Mononuclear cell (primary cell): ENCODE results near the gene DYNC1H1. TPM values are rescaled to one million over a fixed set of nuclear protein-coding genes. Genes with fewer than 3 reads are reported as not detected.
"Not testable (repeated sequence)": the region's sequence is repeated elsewhere in the genome, so short reads cannot be mapped to it uniquely, and the experiment has no call there.

Source experiments
- H3K27me3 ChIP-seq: 2 replicates; pipeline ENCODE4 v1.6.0; 2011; ENCODE audit warnings: low read length, control low read depth; ENCODE audit not compliant: insufficient read depth
- H3K4me1 ChIP-seq: 2 replicates; pipeline ENCODE4 v1.5.1; 2011; ENCODE audit warnings: mild to moderate bottlenecking, low read length, control low read depth; ENCODE audit not compliant: insufficient read depth
- H3K4me3 ChIP-seq: 2 replicates; pipeline ENCODE4 v1.5.1; 2011; ENCODE audit warnings: mild to moderate bottlenecking, low read length, moderate library complexity
- H3K9me3 ChIP-seq: 2 replicates; pipeline ENCODE4 v1.5.1; 2011; ENCODE audit warnings: low read depth, mild to moderate bottlenecking, control low read depth, low read length
- total RNA-seq: library from RNA; depleted of rRNA; stranded (reverse); fragments of >200 nt; gene quantifications from one replicate; pipeline ENCODE4 v1.2.3, GENCODE V29; 2012

The DYNC1H1 gene
- total RNA-seq, 1 donor = 260 TPM

DNA sequence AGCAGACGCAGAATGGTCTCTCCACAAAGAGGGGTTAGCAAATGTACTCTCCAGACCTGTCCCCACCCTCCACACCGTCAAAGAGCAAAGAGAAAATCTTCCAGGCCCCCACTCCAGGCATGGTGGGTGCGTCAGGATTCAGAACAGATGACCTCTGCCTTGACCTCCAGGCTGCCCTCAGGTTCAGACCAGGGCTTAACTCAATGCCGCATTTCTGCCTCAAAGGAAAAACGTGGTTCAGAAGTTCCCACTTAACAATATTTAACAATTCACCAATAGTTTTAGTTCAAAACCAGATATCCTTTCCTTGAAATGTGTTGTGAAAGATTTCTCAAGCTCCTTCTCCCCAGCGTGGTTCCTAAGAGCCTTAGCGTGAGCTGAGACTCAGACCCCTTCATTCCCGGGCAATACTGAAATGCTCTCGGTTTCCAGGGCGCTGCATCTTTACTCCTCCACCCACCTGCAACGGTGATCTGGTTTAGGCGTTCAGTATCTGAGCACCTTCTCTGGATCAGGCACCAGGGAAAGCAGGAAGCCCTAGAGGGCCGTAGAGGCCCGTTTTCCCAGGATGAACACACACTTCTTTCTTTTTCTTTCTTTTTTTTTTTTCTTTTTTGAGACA is 99.5 kb downstream of the DYNC1H1 start:
- Histone ChIP-seq H3K27me3 (no peaks in the 10 kb centered on the region), H3K9me3 (no peaks in the 10 kb centered on the region), H3K4me1 (peaks cover 5% of the 10 kb centered on the region), H3K4me3 (no peak overlapping the region)

- H3K27me3 ChIP-seq, H3K9me3 ChIP-seq, H3K4me1 ChIP-seq, H3K4me3 ChIP-seq: not testable (repeated sequence)
Measured at GRCh38 chr14:102064590-102064989, 100.2 kb downstream of the DYNC1H1 start.

- H3K4me1 ChIP-seq = peaks cover 5% of the 10 kb centered on the region
- H3K4me3 ChIP-seq = no peak overlapping the region
- H3K27me3 ChIP-seq = no peaks in the 10 kb centered on the region
- no peaks in the 10 kb centered on the region for H3K9me3 ChIP-seq
Measured at GRCh38 chr14:102066041-102066451, 101.7 kb downstream of the DYNC1H1 start.

DNA sequence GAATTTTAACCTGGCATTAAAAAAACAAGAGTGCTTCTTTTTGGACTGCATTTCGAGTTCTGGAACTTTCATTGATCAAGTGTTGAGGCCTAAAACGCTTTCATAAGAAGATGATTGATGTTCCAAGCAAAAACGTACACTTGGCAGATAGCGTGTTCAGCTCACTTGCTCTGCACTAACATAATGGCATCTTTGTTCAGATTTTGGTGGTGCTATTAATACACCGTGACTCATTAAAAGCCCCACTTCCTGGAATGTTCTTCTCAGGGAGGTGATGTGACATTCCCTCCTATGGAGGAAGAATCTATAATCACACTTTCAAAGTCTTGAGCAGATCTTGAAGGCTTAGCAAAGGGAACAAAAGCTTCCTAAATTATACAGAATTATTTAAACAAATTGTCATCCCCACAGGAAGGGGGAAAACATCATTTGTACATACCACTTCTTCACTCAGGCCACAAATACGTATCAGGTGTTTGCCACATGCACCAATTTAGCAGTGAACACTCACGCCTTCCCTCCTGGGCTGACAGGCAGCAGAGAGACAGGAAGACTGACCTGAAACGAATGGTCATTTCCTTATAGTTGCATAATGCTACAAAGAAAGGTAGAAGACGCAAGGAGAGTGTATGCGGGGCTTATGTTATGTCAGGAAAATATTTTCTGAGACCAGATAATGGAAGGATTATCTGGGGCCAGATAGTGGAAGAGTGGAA is 107.1 kb downstream of the DYNC1H1 start:
- no peaks in the 10 kb centered on the region for H3K4me1 ChIP-seq
- H3K27me3 ChIP-seq = no peaks in the 10 kb centered on the region
- H3K9me3 ChIP-seq = no peaks in the 10 kb centered on the region
- no peak overlapping the region for H3K4me3 ChIP-seq

- H3K27me3 ChIP-seq = no peaks in the 10 kb centered on the region
- H3K4me1 ChIP-seq = no peaks in the 10 kb centered on the region
- no peak overlapping the region for H3K4me3 ChIP-seq
- H3K9me3 ChIP-seq = no peaks in the 10 kb centered on the region
Measured at GRCh38 chr14:102074415-102074964, 110.1 kb downstream of the DYNC1H1 start.

DNA sequence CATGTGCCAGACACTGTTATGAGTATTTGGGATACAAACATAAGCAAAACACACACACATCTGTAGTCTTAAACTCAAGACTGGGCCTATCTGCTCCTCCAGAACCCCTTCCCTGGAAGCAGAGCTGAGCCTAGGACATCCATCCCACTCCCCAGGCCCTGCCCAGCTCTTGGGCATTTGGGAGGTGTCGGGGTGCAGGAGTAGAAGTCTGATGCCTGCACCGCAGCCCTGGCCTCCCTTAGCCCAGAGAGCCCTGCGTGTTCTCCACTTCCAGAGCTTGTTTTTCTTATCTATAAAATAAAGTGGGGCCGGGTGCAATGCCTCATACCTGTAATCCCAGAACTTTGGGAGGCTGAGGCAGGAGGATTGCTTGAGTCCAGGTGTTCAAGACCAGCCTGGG is 110.8 kb downstream of the DYNC1H1 start:
- H3K27me3 ChIP-seq = no peaks in the 10 kb centered on the region
- H3K4me3 ChIP-seq = no peak overlapping the region
- H3K9me3 ChIP-seq = no peaks in the 10 kb centered on the region
- no peaks in the 10 kb centered on the region for H3K4me1 ChIP-seq

DNA sequence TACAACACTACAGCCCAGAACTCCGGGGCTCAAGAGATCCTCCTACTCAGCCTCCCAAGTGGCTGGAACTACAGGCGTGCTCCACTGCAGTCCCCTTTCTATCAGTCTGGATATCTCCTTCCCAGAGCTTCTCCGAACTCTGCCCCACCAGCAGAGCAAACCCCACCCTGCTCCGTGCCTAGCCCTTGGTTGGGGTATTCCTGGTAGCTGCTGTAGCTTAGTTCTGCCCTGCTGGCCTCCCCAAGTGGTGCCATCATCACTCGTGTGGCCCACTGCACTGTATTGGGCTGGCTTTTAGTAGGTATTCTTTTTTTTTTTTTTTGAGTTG is 113.0 kb downstream of the DYNC1H1 start:
- Histone ChIP-seq H3K9me3 (no peaks in the 10 kb centered on the region), H3K4me1 (no peaks in the 10 kb centered on the region), H3K27me3 (no peaks in the 10 kb centered on the region), H3K4me3 (no peak overlapping the region)

GRCh38 chr14:102078361-102078791 is 114.0 kb downstream of the DYNC1H1 start:
- H3K4me1 ChIP-seq, H3K4me3 ChIP-seq, H3K9me3 ChIP-seq, H3K27me3 ChIP-seq: not testable (repeated sequence)

DNA sequence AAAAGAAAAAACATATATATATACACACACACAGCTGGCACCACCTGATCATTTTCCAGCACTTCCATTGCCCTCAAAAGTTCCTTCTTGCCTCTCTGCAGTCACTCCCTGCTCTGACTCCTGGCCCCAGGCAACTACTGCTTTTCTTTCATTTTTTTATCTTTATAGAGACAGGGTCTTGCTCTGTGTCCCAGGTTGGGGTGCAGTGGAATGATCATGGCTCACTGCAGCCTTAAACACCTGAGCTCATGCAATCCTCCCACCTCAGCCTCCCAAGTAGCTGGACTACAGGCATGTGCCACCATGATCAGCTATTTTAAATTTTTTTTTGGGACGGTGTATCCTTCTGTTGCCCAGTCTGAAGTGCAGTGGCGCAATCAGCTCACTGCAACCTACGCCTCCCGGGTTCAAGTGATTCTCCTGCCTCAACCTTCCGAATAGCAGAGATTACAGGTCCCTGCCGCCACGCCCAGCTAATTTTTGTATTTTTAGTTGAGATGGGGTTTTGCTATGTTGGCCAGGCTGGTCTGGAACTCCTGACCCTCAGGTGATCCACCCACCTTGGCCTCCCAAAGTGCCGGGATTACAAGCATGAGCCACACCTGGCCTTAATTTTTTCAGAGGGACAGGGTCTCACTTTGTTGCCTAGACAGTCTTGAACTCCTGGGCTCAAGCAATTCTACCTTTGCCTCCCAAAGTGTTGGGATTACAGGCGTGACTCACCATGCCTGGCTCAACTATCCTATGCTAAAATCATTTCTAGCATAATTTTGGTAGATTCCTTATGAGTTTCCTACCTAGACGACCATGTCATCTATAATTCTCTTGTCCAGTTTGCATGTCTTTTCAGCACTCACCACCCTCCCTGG is 114.7 kb downstream of the DYNC1H1 start:
- Histone ChIP-seq H3K4me3 (no peak overlapping the region), H3K27me3 (no peaks in the 10 kb centered on the region), H3K4me1 (peaks cover 7% of the 10 kb centered on the region), H3K9me3 (no peaks in the 10 kb centered on the region)

DNA sequence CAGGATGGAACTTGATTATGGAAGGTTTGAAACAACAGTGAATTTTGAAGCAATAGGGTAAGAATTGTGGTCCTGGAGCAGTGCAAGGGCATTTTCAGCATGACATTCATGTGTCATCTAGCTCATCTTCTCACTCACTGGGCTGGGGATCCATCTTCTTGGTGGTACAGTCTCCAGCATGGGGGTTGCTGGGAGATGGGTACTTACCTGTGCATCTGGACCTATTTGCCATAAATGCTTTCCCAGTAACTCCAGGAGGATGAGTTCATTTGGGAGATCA is 115.3 kb downstream of the DYNC1H1 start:
- Histone ChIP-seq H3K4me1 (peaks cover 13% of the 10 kb centered on the region), H3K27me3 (no peaks in the 10 kb centered on the region), H3K9me3 (no peaks in the 10 kb centered on the region), H3K4me3 (no peak overlapping the region)

DNA sequence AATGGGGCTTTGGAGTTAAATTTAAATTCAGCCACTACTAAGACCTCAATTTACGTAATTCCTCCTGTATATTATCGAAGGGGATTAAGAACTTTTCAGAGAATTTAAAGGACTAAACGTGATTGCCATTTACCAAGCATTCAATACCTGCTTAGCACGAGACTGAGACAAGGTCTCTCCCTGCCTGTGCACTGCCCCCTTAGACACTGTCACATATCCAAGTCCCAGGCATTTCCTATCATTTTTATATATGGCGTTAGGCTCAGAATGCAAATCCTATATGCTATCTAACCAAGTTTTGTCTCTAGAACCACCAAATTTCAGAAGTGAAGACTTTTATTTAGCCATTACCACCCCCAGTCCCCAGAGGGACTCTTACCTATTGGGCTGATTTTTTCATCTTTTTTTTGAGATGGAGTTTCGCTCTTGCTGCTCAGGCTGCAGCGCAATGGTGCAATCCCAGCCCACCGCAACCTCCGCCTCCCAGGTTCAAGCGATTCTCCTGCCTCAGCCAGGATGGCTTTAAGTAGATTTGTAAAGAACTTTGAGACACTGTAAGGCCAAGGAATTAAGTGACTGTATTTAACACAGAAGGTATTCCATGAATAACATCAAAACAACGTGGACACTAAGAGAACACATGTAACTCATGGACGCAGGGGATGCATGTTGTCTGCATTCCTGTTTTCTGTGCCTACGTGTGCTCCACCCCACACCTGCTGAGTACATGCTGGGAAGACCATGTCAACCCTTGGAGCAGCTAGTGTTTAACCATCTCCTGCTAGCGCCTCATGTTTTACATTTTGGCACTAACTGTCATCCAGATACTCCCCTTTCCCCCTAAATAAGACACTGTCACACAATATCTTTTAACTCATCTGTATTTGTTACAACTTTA is 116.1 kb downstream of the DYNC1H1 start:
- Histone ChIP-seq H3K9me3 (no peaks in the 10 kb centered on the region), H3K27me3 (no peaks in the 10 kb centered on the region), H3K4me3 (no peak overlapping the region), H3K4me1 (peaks cover 21% of the 10 kb centered on the region)

DNA sequence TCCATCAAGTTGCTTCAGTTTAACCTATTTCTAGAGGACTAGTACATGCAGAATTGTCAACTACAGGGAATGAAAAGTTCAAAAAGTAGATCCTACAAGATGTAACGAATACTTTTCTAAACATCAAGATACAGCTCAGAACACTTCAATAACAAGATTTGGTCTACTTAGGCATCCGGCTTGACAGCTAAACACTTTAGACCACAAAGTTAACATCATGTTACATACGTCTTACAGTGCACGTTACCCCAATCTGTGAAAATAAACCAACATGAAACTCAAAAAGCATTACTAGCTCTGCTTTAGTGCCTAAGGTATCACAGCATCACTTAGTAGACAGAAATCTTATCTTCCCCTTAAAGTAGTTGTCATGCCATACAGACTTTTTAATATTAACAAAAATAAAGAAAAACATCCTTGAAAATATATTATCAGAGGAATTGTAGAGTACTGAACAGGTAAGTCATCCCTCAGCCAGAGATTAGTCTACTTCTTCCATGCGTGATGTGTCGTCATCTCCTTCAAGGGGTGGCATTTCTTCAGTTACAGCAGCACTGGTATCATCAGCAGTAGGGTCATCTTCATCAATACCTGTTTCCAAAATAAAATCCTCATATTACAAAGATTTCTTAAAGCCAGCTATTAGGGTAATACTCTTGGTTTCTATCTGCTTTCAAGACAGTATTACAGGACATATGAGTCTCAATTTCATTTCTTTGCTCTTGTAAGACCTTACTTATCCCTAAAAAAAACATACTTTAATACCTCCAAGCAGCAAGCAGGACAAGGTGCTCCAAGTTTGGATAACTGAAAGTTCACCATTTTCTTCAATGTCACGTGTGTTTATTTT is 117.1 kb downstream of the DYNC1H1 start:
- Histone ChIP-seq H3K27me3 (no peaks in the 10 kb centered on the region), H3K4me1 (peaks cover 29% of the 10 kb centered on the region), H3K9me3 (no peaks in the 10 kb centered on the region), H3K4me3 (no peak overlapping the region)

GRCh38 chr14:102084522-102084921 is 120.1 kb downstream of the DYNC1H1 start:
- H3K4me1 ChIP-seq = peaks cover 43% of the 10 kb centered on the region
- not testable (repeated sequence) for H3K27me3 ChIP-seq, H3K4me3 ChIP-seq, H3K9me3 ChIP-seq

DNA sequence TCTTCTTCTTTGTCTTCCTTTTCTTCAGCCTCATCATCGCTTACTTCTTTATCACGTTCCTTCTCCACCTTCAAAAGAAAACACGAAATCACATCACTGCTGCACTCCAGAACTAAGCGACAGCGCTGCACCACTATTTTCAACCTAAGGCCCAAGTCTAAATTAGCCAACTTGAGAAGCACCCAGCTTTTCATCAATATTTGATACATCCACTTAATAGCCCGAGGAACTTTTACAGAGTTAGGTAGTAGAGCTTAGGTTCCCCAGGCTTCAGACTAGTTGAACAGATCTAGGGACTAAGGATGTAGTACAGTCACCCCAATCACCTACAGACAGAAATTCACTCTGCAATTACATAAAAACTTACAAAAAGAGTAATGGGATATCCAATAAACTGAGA is 120.6 kb downstream of the DYNC1H1 start:
- H3K27me3 ChIP-seq = no peaks in the 10 kb centered on the region
- no peak overlapping the region for H3K4me3 ChIP-seq
- H3K9me3 ChIP-seq = no peaks in the 10 kb centered on the region
- H3K4me1 ChIP-seq = peaks cover 43% of the 10 kb centered on the region
